ENCODE measurements around the gene RAB3IL1. TPM values are rescaled to one million over a fixed set of nuclear protein-coding genes. Genes with fewer than 3 reads are reported as not detected.

RAB3IL1 gene
- total and polyA plus RNA-seq, 3 donors from 2014 or later, result 57.7 to 88.2 (median 65.8) TPM

DNA sequence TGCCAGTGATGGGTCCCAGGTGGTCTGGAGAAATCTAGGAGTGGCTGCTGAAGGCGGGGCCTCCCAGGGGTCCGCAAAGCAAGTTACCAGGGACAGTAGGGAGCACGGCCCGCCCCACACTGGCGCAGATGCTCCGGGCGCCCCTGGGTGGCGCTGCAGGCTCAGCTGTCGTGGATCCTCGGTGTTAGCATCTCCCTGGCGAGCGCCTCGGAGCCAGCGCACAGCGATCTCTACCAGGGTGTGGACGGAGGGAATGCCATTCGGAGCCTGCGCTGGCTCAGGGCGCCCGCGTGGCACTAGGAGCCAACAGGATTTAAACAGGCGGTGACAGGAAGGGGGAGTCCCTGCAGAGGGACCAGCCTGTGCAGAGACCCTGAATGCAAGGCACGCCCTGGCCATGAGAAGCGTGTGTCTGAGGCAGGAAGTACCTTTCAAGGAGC, 46.2 kb downstream of the RAB3IL1 start:
- WGBS, 2 donors, result 17 to 27% methylated on average over 2 to 24 of the region's 24 CpGs

GRCh38 chr11:61870541-61871031, 46.8 kb downstream of the RAB3IL1 start:
- intact Hi-C loops (cut with DNase I; ENCODE audit: low total_unique reads), result no loop called here
- no peaks in the 10 kb centered on the region for H3K9me3 ChIP-seq

More for the DNA sequence above, 46.2 kb downstream of the RAB3IL1 start:
- Histone ChIP-seq H3K27ac (peak overlapping the region; percentile 22 to 80), H3K27me3 (no peaks in the 10 kb centered on the region), H3K9me3 (no peaks in the 10 kb centered on the region), H3K36me3 (ENCODE audit: low read depth, missing control alignments) (no peaks in the 10 kb centered on the region), H3K4me1 (peaks cover 28% of the 10 kb centered on the region), H3K4me3 (no peak overlapping the region)
- TF ChIP-seq, protein P1, sequence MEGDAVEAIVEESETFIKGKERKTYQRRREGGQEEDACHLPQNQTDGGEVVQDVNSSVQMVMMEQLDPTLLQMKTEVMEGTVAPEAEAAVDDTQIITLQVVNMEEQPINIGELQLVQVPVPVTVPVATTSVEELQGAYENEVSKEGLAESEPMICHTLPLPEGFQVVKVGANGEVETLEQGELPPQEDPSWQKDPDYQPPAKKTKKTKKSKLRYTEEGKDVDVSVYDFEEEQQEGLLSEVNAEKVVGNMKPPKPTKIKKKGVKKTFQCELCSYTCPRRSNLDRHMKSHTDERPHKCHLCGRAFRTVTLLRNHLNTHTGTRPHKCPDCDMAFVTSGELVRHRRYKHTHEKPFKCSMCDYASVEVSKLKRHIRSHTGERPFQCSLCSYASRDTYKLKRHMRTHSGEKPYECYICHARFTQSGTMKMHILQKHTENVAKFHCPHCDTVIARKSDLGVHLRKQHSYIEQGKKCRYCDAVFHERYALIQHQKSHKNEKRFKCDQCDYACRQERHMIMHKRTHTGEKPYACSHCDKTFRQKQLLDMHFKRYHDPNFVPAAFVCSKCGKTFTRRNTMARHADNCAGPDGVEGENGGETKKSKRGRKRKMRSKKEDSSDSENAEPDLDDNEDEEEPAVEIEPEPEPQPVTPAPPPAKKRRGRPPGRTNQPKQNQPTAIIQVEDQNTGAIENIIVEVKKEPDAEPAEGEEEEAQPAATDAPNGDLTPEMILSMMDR (IDR thresholded peaks at IDR 0.05), result peak; percentile 87 to 91 (median 89)
- TF ChIP-seq POLR2A (IDR thresholded peaks at IDR 0.05), result no peak
- DNase-seq, result peak; percentile 86
- intact Hi-C loops (cut with DNase I; ENCODE audit: low total_unique reads), result no loop called here

GRCh38 chr11:61869708-61870451, 47.5 kb downstream of the RAB3IL1 start:
- peaks cover 28% of the 10 kb centered on the region for H3K4me1 ChIP-seq
- TF ChIP-seq POLR2A (IDR thresholded peaks at IDR 0.05), result no peak
- TF ChIP-seq, protein P1 (IDR thresholded peaks at IDR 0.05), result no peak
- no peaks in the 10 kb centered on the region for H3K36me3 ChIP-seq (ENCODE audit: low read depth, missing control alignments)
- H3K9me3 ChIP-seq, result no peaks in the 10 kb centered on the region
- H3K27ac ChIP-seq, result peak overlapping the region in 1 of 2 donors; percentile 80
- WGBS, 2 donors, result 64 to 86% methylated on average over 17 to 21 of the region's 21 CpGs
- DNase-seq, result peak; percentile 34
- no peak overlapping the region for H3K4me3 ChIP-seq
- H3K27me3 ChIP-seq, result no peaks in the 10 kb centered on the region
- intact Hi-C loops (cut with DNase I; ENCODE audit: low total_unique reads), result no loop called here

More at GRCh38 chr11:61870541-61871031, 46.8 kb downstream of the RAB3IL1 start:
- no peak for DNase-seq
- peaks cover 28% of the 10 kb centered on the region for H3K4me1 ChIP-seq
- TF ChIP-seq, protein P1 (IDR thresholded peaks at IDR 0.05), result no peak
- TF ChIP-seq POLR2A (IDR thresholded peaks at IDR 0.05), result no peak
- H3K27ac ChIP-seq, result peak overlapping the region; percentile 22 to 80
- WGBS, 2 donors, result 48 to 53% methylated on average over 8 to 10 of the region's 10 CpGs
- H3K36me3 ChIP-seq (ENCODE audit: low read depth, missing control alignments), result no peaks in the 10 kb centered on the region
- no peak overlapping the region for H3K4me3 ChIP-seq
- H3K27me3 ChIP-seq, result no peaks in the 10 kb centered on the region

DNA sequence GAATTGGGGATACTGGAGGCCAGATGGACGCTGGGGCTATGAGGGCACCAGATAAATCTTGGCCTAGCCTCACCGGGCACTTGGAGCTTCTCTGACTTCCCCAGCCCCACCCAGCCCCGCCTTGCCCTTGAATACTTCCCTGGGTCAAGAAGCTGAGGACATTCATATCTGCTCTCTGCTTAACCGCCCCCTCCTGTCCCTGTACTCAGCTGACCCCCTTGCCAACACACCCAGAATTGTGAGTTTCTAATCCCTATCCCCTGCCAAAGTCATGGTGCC, 48.0 kb downstream of the RAB3IL1 start:
- Histone ChIP-seq H3K27me3 (no peaks in the 10 kb centered on the region), H3K9me3 (no peaks in the 10 kb centered on the region), H3K4me3 (no peak overlapping the region), H3K4me1 (peaks cover 27% of the 10 kb centered on the region), H3K36me3 (ENCODE audit: low read depth, missing control alignments) (no peaks in the 10 kb centered on the region), H3K27ac (peak overlapping the region in 1 of 2 donors; percentile 80)
- intact Hi-C loops (cut with DNase I; ENCODE audit: low total_unique reads), result no loop called here
- DNase-seq, result no peak
- TF ChIP-seq, protein P1 (IDR thresholded peaks at IDR 0.05), result no peak
- no peak for TF ChIP-seq POLR2A (IDR thresholded peaks at IDR 0.05)
- 69 to 72% methylated on average over 3 to 4 of the region's 4 CpGs for WGBS, 2 donors
